ENCODE results near the gene IRS1.

IRS1 gene

GRCh38 chr2:226701052-226701451 lies 98.6 kb downstream of the IRS1 start:
- H3K27me3 ChIP-seq (ENCODE audit: low read length): no peaks in the 10 kb centered on the region
- H3K4me3 ChIP-seq (ENCODE audit: insufficient read depth, low read length, poor library complexity, severe bottlenecking): no peak overlapping the region
- no peaks in the 10 kb centered on the region for H4K20me1 ChIP-seq (ENCODE audit: low read depth, low read length)
- no peaks in the 10 kb centered on the region for H3K36me3 ChIP-seq (ENCODE audit: low read length)
- no peak overlapping the region for H2AFZ ChIP-seq (ENCODE audit: low read depth, low read length, severe bottlenecking)
- H3K9me2 ChIP-seq (replicated peaks; ENCODE audit: insufficient read depth, low read length): no peaks in the 10 kb centered on the region
- no peak overlapping the region for H3K4me2 ChIP-seq (ENCODE audit: low read depth, low read length, poor library complexity, severe bottlenecking)
- H3K79me2 ChIP-seq (ENCODE audit: insufficient read depth, low read length): no peaks in the 10 kb centered on the region
- no peaks in the 10 kb centered on the region for H3F3A ChIP-seq (ENCODE audit: insufficient read depth)
- H3K27ac ChIP-seq (ENCODE audit: low read depth, low read length): no peak overlapping the region
- no peak for TF ChIP-seq EZH2phosphoT487 (conservative IDR thresholded peaks at IDR 0.05; ENCODE audit: low read length)
- H3K9ac ChIP-seq (ENCODE audit: low read length): no peak overlapping the region
- no peaks in the 10 kb centered on the region for H3K9me3 ChIP-seq (ENCODE audit: insufficient read depth, low read length)

DNA sequence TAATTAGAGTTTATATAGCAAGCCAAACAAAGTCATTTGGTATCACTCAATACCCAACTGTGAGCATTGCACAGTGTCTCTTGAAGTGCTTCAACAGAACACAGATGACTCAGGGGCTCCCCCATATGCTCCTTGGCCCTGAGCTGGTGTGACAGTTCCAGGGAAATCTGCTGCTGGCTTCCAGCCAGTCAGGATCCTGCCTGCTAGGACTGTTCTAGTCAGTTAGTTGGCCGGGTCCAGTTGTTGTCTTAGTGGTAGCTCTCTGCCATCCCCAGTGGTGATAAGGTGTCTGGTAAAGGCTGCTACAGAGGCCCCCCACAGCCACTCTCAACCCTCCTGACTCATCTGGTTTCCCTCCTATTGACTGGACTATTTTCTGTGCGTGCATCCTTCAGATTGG lies 100.3 kb downstream of the IRS1 start:
- no peak overlapping the region for H3K27ac ChIP-seq (ENCODE audit: low read depth, low read length)
- no peaks in the 10 kb centered on the region for H3K36me3 ChIP-seq (ENCODE audit: low read length)
- H3K9me3 ChIP-seq (ENCODE audit: insufficient read depth, low read length): no peaks in the 10 kb centered on the region
- no peaks in the 10 kb centered on the region for H3F3A ChIP-seq (ENCODE audit: insufficient read depth)
- no peaks in the 10 kb centered on the region for H4K20me1 ChIP-seq (ENCODE audit: low read depth, low read length)
- H3K9ac ChIP-seq (ENCODE audit: low read length): no peak overlapping the region
- no peak overlapping the region for H2AFZ ChIP-seq (ENCODE audit: low read depth, low read length, severe bottlenecking)
- no peaks in the 10 kb centered on the region for H3K9me2 ChIP-seq (replicated peaks; ENCODE audit: insufficient read depth, low read length)
- H3K79me2 ChIP-seq (ENCODE audit: insufficient read depth, low read length): no peaks in the 10 kb centered on the region
- no peaks in the 10 kb centered on the region for H3K27me3 ChIP-seq (ENCODE audit: low read length)
- no peak overlapping the region for H3K4me3 ChIP-seq (ENCODE audit: insufficient read depth, low read length, poor library complexity, severe bottlenecking)
- TF ChIP-seq EZH2phosphoT487 (conservative IDR thresholded peaks at IDR 0.05; ENCODE audit: low read length): no peak
- TF ChIP-seq, protein P1, sequence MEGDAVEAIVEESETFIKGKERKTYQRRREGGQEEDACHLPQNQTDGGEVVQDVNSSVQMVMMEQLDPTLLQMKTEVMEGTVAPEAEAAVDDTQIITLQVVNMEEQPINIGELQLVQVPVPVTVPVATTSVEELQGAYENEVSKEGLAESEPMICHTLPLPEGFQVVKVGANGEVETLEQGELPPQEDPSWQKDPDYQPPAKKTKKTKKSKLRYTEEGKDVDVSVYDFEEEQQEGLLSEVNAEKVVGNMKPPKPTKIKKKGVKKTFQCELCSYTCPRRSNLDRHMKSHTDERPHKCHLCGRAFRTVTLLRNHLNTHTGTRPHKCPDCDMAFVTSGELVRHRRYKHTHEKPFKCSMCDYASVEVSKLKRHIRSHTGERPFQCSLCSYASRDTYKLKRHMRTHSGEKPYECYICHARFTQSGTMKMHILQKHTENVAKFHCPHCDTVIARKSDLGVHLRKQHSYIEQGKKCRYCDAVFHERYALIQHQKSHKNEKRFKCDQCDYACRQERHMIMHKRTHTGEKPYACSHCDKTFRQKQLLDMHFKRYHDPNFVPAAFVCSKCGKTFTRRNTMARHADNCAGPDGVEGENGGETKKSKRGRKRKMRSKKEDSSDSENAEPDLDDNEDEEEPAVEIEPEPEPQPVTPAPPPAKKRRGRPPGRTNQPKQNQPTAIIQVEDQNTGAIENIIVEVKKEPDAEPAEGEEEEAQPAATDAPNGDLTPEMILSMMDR (IDR thresholded peaks at IDR 0.05; ENCODE audit: insufficient read depth, low read length, poor library complexity, severe bottlenecking): no peak
- no peak overlapping the region for H3K4me2 ChIP-seq (ENCODE audit: low read depth, low read length, poor library complexity, severe bottlenecking)

GRCh38 chr2:226698671-226699070 lies 100.9 kb downstream of the IRS1 start:
- no peak overlapping the region for H3K4me2 ChIP-seq (ENCODE audit: low read depth, low read length, poor library complexity, severe bottlenecking)
- H4K20me1 ChIP-seq (ENCODE audit: low read depth, low read length): no peaks in the 10 kb centered on the region
- no peak overlapping the region for H3K27ac ChIP-seq (ENCODE audit: low read depth, low read length)
- H3K4me3 ChIP-seq (ENCODE audit: insufficient read depth, low read length, poor library complexity, severe bottlenecking): no peak overlapping the region
- H3K79me2 ChIP-seq (ENCODE audit: insufficient read depth, low read length): no peaks in the 10 kb centered on the region
- H2AFZ ChIP-seq (ENCODE audit: low read depth, low read length, severe bottlenecking): no peak overlapping the region
- H3F3A ChIP-seq (ENCODE audit: insufficient read depth): no peaks in the 10 kb centered on the region
- H3K9me2 ChIP-seq (replicated peaks; ENCODE audit: insufficient read depth, low read length): no peaks in the 10 kb centered on the region
- TF ChIP-seq, protein P1 (IDR thresholded peaks at IDR 0.05; ENCODE audit: insufficient read depth, low read length, poor library complexity, severe bottlenecking): no peak
- TF ChIP-seq EZH2phosphoT487 (conservative IDR thresholded peaks at IDR 0.05; ENCODE audit: low read length): no peak
- H3K27me3 ChIP-seq (ENCODE audit: low read length): no peaks in the 10 kb centered on the region
- no peaks in the 10 kb centered on the region for H3K36me3 ChIP-seq (ENCODE audit: low read length)
- no peaks in the 10 kb centered on the region for H3K9me3 ChIP-seq (ENCODE audit: insufficient read depth, low read length)
- H3K9ac ChIP-seq (ENCODE audit: low read length): no peak overlapping the region

GRCh38 chr2:226694586-226695284 lies 104.9 kb downstream of the IRS1 start:
- no peaks in the 10 kb centered on the region for H3K27me3 ChIP-seq (ENCODE audit: low read length)
- H3K79me2 ChIP-seq (ENCODE audit: insufficient read depth, low read length): no peaks in the 10 kb centered on the region
- TF ChIP-seq, protein P1 (IDR thresholded peaks at IDR 0.05; ENCODE audit: insufficient read depth, low read length, poor library complexity, severe bottlenecking): no peak
- TF ChIP-seq EZH2phosphoT487 (conservative IDR thresholded peaks at IDR 0.05; ENCODE audit: low read length): no peak
- H4K20me1 ChIP-seq (ENCODE audit: low read depth, low read length): no peaks in the 10 kb centered on the region
- no peaks in the 10 kb centered on the region for H3K9me3 ChIP-seq (ENCODE audit: insufficient read depth, low read length)
- H3K9ac ChIP-seq (ENCODE audit: low read length): no peak overlapping the region
- H3K9me2 ChIP-seq (replicated peaks; ENCODE audit: insufficient read depth, low read length): no peaks in the 10 kb centered on the region
- no peak overlapping the region for H3K27ac ChIP-seq (ENCODE audit: low read depth, low read length)
- H3K4me3 ChIP-seq (ENCODE audit: insufficient read depth, low read length, poor library complexity, severe bottlenecking): no peak overlapping the region
- H3K36me3 ChIP-seq (ENCODE audit: low read length): no peaks in the 10 kb centered on the region
- H3F3A ChIP-seq (ENCODE audit: insufficient read depth): no peaks in the 10 kb centered on the region
- no peak overlapping the region for H3K4me2 ChIP-seq (ENCODE audit: low read depth, low read length, poor library complexity, severe bottlenecking)
- no peak overlapping the region for H2AFZ ChIP-seq (ENCODE audit: low read depth, low read length, severe bottlenecking)

Measured in SU-DHL-6 (cell line).